ENCODE measurements around the gene VPS37D.

Gene VPS37D

DNA sequence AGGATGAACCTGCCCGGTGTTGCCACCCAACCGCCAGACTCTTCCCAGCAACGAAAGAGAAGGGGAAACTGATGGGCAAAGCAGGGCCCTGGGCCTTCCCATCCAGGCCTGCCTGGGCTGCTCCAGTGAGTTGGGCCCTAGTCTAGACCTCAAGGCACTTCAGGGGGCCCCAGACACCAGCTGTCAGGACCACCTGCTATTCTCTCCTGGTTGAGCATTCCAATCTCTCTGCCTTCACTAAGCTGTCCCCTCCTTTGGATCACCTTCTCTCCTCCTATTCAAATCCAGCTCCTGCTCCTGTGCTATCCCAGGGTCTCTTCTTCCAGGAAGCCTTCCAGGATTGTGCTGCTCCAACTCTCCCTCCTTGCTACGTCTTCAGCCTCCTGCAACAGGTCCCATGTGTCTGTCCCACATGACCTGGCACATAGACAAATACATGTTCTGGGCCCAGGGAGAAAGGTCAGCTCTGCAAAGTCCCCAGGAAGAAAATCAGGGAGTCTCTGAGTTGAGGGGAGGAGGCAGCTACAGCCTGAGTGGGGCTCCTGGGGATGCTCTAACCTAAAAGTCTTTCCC is 48.8 kb downstream of the VPS37D start:
- Histone ChIP-seq H3K27me3 (ENCODE audit: control insufficient read depth, insufficient read depth, low read length) (no peaks in the 10 kb centered on the region), H3K27ac (peak overlapping the region; percentile 31), H2AFZ (peak overlapping the region; percentile 9), H3K4me1 (peaks cover 21% of the 10 kb centered on the region), H3K9ac (no peak overlapping the region), H3K4me2 (ENCODE audit: low read length) (no peak overlapping the region), H3K79me2 (peaks cover 4% of the 10 kb centered on the region), H3K36me3 (ENCODE audit: control insufficient read depth, insufficient read depth, low read length) (no peaks in the 10 kb centered on the region), H3K4me3 (ENCODE audit: low read depth, low read length) (no peak overlapping the region), H3K9me3 (ENCODE audit: control insufficient read depth, low read length) (no peaks in the 10 kb centered on the region)
- TF ChIP-seq, protein P1, sequence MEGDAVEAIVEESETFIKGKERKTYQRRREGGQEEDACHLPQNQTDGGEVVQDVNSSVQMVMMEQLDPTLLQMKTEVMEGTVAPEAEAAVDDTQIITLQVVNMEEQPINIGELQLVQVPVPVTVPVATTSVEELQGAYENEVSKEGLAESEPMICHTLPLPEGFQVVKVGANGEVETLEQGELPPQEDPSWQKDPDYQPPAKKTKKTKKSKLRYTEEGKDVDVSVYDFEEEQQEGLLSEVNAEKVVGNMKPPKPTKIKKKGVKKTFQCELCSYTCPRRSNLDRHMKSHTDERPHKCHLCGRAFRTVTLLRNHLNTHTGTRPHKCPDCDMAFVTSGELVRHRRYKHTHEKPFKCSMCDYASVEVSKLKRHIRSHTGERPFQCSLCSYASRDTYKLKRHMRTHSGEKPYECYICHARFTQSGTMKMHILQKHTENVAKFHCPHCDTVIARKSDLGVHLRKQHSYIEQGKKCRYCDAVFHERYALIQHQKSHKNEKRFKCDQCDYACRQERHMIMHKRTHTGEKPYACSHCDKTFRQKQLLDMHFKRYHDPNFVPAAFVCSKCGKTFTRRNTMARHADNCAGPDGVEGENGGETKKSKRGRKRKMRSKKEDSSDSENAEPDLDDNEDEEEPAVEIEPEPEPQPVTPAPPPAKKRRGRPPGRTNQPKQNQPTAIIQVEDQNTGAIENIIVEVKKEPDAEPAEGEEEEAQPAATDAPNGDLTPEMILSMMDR (IDR thresholded peaks at IDR 0.05) = no peak

GRCh38 chr7:73717025-73717807 is 49.6 kb downstream of the VPS37D start:
- Histone ChIP-seq H3K27ac (no peak overlapping the region), H3K79me2 (peaks cover 3% of the 10 kb centered on the region), H3K9me3 (ENCODE audit: control insufficient read depth, low read length) (no peaks in the 10 kb centered on the region), H2AFZ (no peak overlapping the region), H3K4me1 (peaks cover 23% of the 10 kb centered on the region), H3K4me3 (ENCODE audit: low read depth, low read length) (no peak overlapping the region), H3K4me2 (ENCODE audit: low read length) (no peak overlapping the region), H3K9ac (no peak overlapping the region), H3K36me3 (ENCODE audit: control insufficient read depth, insufficient read depth, low read length) (no peaks in the 10 kb centered on the region), H3K27me3 (ENCODE audit: control insufficient read depth, insufficient read depth, low read length) (no peaks in the 10 kb centered on the region)
- TF ChIP-seq, protein P1 (IDR thresholded peaks at IDR 0.05) = no peak

- no peak overlapping the region for H3K27ac ChIP-seq
- H3K4me2 ChIP-seq (ENCODE audit: low read length) = no peak overlapping the region
Measured at GRCh38 chr7:73717991-73718405, 50.4 kb downstream of the VPS37D start.

DNA sequence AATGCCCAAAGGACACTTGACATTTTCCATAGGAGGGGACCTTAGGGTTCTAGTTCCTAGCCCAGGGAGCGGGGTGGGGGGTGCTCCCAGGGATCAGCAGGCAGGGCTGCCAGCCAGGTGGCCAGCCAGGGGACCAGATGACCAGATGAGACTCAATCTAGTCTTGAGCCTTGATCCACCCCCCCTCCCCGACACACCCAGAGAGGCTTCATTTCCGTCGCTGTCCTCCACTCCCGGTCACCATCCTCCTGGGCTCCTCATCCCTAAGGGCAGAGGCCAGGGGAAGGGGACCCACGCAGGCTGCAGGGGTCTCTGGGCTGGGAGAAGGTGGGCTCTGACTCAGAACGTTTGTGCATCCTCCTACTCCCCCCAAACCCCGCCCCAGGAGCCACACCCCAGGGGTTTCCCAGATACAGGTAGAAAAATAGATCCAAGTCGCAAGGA is 50.8 kb downstream of the VPS37D start:
- H3K27me3 ChIP-seq (ENCODE audit: control insufficient read depth, insufficient read depth, low read length) = no peaks in the 10 kb centered on the region
- H2AFZ ChIP-seq = no peak overlapping the region
- no peak overlapping the region for H3K27ac ChIP-seq
- TF ChIP-seq, protein P1 (IDR thresholded peaks at IDR 0.05) = no peak
- no peaks in the 10 kb centered on the region for H3K9me3 ChIP-seq (ENCODE audit: control insufficient read depth, low read length)
- peak overlapping the region; percentile 71 for H3K4me3 ChIP-seq (ENCODE audit: low read depth, low read length)
- no peaks in the 10 kb centered on the region for H3K79me2 ChIP-seq
- peaks cover 19% of the 10 kb centered on the region for H3K4me1 ChIP-seq
- H3K4me2 ChIP-seq (ENCODE audit: low read length) = peak overlapping the region; percentile 87
- no peaks in the 10 kb centered on the region for H3K36me3 ChIP-seq (ENCODE audit: control insufficient read depth, insufficient read depth, low read length)
- no peak overlapping the region for H3K9ac ChIP-seq

More at GRCh38 chr7:73717991-73718405, 50.4 kb downstream of the VPS37D start:
- no peaks in the 10 kb centered on the region for H3K36me3 ChIP-seq (ENCODE audit: control insufficient read depth, insufficient read depth, low read length)
- no peak overlapping the region for H2AFZ ChIP-seq
- no peaks in the 10 kb centered on the region for H3K9me3 ChIP-seq (ENCODE audit: control insufficient read depth, low read length)
- TF ChIP-seq, protein P1 (IDR thresholded peaks at IDR 0.05) = no peak
- no peaks in the 10 kb centered on the region for H3K27me3 ChIP-seq (ENCODE audit: control insufficient read depth, insufficient read depth, low read length)
- H3K4me1 ChIP-seq = peaks cover 22% of the 10 kb centered on the region
- no peak overlapping the region for H3K9ac ChIP-seq
- no peak overlapping the region for H3K4me3 ChIP-seq (ENCODE audit: low read depth, low read length)
- no peaks in the 10 kb centered on the region for H3K79me2 ChIP-seq
